Liver (tissue), 9 donors: ENCODE results near the gene HOXC10. TPM values are rescaled to one million over a fixed set of nuclear protein-coding genes. Genes with fewer than 3 reads are reported as not detected.

Source experiments
- DNase-seq: peaks from one replicate; pipeline ENCODE4 v3.0.0-alpha.2; 2017; ENCODE audit warnings: low spot score
- H3K27ac ChIP-seq, 2 donors: one replicate each; pipeline ENCODE4 v1.7.0; 2013; ENCODE audit warnings: inconsistent platforms in 2 of 2, low read length in 2 of 2, control low read depth in 1 of 2, low read depth in 1 of 2, mild to moderate bottlenecking in 1 of 2
- H3K27me3 ChIP-seq, 4 donors: one replicate each; pipeline versions ENCODE4 v1.6.1 to v1.7.0; 2013; ENCODE audit warnings: low read length in 3 of 4, inconsistent platforms in 1 of 4, mild to moderate bottlenecking in 1 of 4, moderate library complexity in 1 of 4; ENCODE audit not compliant: control insufficient read depth in 4 of 4, insufficient read depth in 4 of 4
- H3K36me3 ChIP-seq, 4 donors: one replicate each; pipeline versions ENCODE4 v1.6.1 to v1.7.0; 2013; ENCODE audit warnings: low read length in 3 of 4, mild to moderate bottlenecking in 3 of 4, low read depth in 1 of 4, moderate library complexity in 1 of 4; ENCODE audit not compliant: control insufficient read depth in 4 of 4, insufficient read depth in 3 of 4
- H3K4me1 ChIP-seq, 4 donors: one replicate each; pipeline versions ENCODE4 v1.6.1 to v1.7.0; 2013; ENCODE audit warnings: low read length in 3 of 4, mild to moderate bottlenecking in 3 of 4, moderate library complexity in 1 of 4; ENCODE audit not compliant: control insufficient read depth in 4 of 4, insufficient read depth in 4 of 4
- H3K4me3 ChIP-seq, 3 donors: one replicate each; pipeline versions ENCODE4 v1.6.1 to v1.7.0; 2013; ENCODE audit warnings: low read length in 3 of 3, control low read depth in 1 of 3, low read depth in 1 of 3, mild to moderate bottlenecking in 1 of 3
- H3K9ac ChIP-seq, 2 donors: one replicate each; pipeline ENCODE4 v1.7.0; 2013; ENCODE audit warnings: low read length in 2 of 2, mild to moderate bottlenecking in 2 of 2, moderate library complexity in 2 of 2, control low read depth in 1 of 2, low read depth in 1 of 2
- H3K9me3 ChIP-seq, 4 donors: one replicate each; pipeline versions ENCODE4 v1.6.1 to v1.7.0; 2013; ENCODE audit warnings: low read length in 3 of 4; ENCODE audit not compliant: control insufficient read depth in 4 of 4
- ATF3 ChIP-seq: IDR thresholded peaks from 2 replicates; pipeline ENCODE4 v1.6.1; 2016; ENCODE audit warnings: antibody characterized with exemption
- FOXA1 ChIP-seq: IDR thresholded peaks from 2 replicates; pipeline ENCODE4 v1.6.1; 2016; ENCODE audit warnings: antibody characterized with exemption
- NR2F2 ChIP-seq: IDR thresholded peaks from 2 replicates; pipeline ENCODE4 v1.6.1; 2016; ENCODE audit warnings: antibody characterized with exemption
- REST ChIP-seq: IDR thresholded peaks from 2 replicates; pipeline ENCODE4 v1.6.1; 2016; ENCODE audit warnings: antibody characterized with exemption, mild to moderate bottlenecking
- SP1 ChIP-seq: IDR thresholded peaks from 2 replicates; pipeline ENCODE4 v1.6.1; 2018; ENCODE audit warnings: antibody characterized with exemption, mild to moderate bottlenecking
- TAF1 ChIP-seq: conservative IDR thresholded peaks from 2 replicates; pipeline ENCODE4 v1.6.1; 2016; ENCODE audit warnings: antibody characterized with exemption, mild to moderate bottlenecking
- YY1 ChIP-seq: IDR thresholded peaks from 2 replicates; pipeline ENCODE4 v1.6.1; 2016; ENCODE audit warnings: antibody characterized with exemption, mild to moderate bottlenecking
- ZBTB33 ChIP-seq: IDR thresholded peaks from 2 replicates; pipeline ENCODE4 v1.6.1; 2016; ENCODE audit warnings: antibody characterized with exemption
- WGBS: extraction: QIAGEN DNeasy Blood & Tissue Kit; methylation state at CpG from one replicate; pipeline ENCODE4 v1.1.7; 2013; 5-methylcytosine and 5-hydroxymethylcytosine counted together
- polyA plus RNA-seq, 2 donors: library from polyadenylated mRNA; stranded (reverse) in 1 of 2; unstranded in 1 of 2; fragments of 200-250 nt in 1 of 2; fragments of >200 nt in 1 of 2; fragmentation: Nextera tagmentation in 1 of 2; extraction: Ambion mirVana in 1 of 2; gene quantifications; one replicate each; pipeline versions ENCODE4 v1.2.1 to v1.2.3, GENCODE V29; 2013 to 2015
- total RNA-seq, 2 donors: library from RNA; depleted of rRNA; stranded (reverse); fragments of >200 nt; gene quantifications; one replicate each; pipeline ENCODE4 v1.2.3, GENCODE V29; 2014
- donor health status: healthy.
- donor health status: healthy.
- donor health status: healthy.
- donor health status: healthy.
- donor health status: healthy.

Gene HOXC10
- total and polyA plus RNA-seq, 4 donors: not detected

- 7% methylated on average over 23 of the region's 23 CpGs for WGBS
- no peak overlapping the region for H3K27ac ChIP-seq
- H3K27me3 ChIP-seq: peaks cover 6 to 57% (median 20%) of the 10 kb centered on the region in 4 donors
- peaks cover 3 to 16% (median 11%) of the 10 kb centered on the region in 4 donors for H3K4me1 ChIP-seq
- no peak overlapping the region for H3K9ac ChIP-seq
- H3K4me3 ChIP-seq: no peak overlapping the region
- H3K9me3 ChIP-seq: peaks cover 0 to 5% (median 0%) of the 10 kb centered on the region in 4 donors
- TF ChIP-seq ZBTB33: no peak
- TF ChIP-seq FOXA1: no peak
- H3K36me3 ChIP-seq: no peaks in the 10 kb centered on the region
- no peak for DNase-seq
Measured at GRCh38 chr12:54015018-54015931, 30.3 kb downstream of the HOXC10 start.

GRCh38 chr12:54016051-54016450 is 31.1 kb downstream of the HOXC10 start:
- H3K27me3 ChIP-seq: peaks cover 6 to 59% (median 18%) of the 10 kb centered on the region in 4 donors
- H3K9ac ChIP-seq: no peak overlapping the region
- H3K27ac ChIP-seq: no peak overlapping the region

More at GRCh38 chr12:54016051-54016450, 31.1 kb downstream of the HOXC10 start:
- H3K4me1 ChIP-seq: peaks cover 3 to 16% (median 11%) of the 10 kb centered on the region in 4 donors
- TF ChIP-seq SP1 (no peak), ZBTB33 (no peak), YY1 (no peak), TAF1 (no peak), ATF3 (no peak), REST (no peak), NR2F2 (no peak)
- H3K36me3 ChIP-seq: no peaks in the 10 kb centered on the region
- H3K9me3 ChIP-seq: peaks cover 0 to 5% (median 0%) of the 10 kb centered on the region in 4 donors
- WGBS: 23% methylated on average over 3 of the region's 3 CpGs
- no peak for DNase-seq
- H3K4me3 ChIP-seq: no peak overlapping the region
